PFSK-1 (cell line): ENCODE results near the gene ESPN.

Source experiments
- POLR2AphosphoS5 ChIP-seq: IDR thresholded peaks from 2 replicates; pipeline ENCODE4 v1.6.1; 2012; ENCODE audit warnings: low read depth, mild to moderate bottlenecking, control low read depth, low read length, moderate library complexity
- SIN3A ChIP-seq: IDR thresholded peaks from 2 replicates; pipeline ENCODE4 v1.6.1; 2012; ENCODE audit warnings: mild to moderate bottlenecking, low read length, moderate library complexity, borderline replicate concordance; ENCODE audit not compliant: insufficient read depth
- TAF1 ChIP-seq: IDR thresholded peaks from 2 replicates; pipeline ENCODE4 v1.6.1; 2012; ENCODE audit warnings: low read length, control low read depth, borderline replicate concordance; ENCODE audit not compliant: insufficient read depth

DNA sequence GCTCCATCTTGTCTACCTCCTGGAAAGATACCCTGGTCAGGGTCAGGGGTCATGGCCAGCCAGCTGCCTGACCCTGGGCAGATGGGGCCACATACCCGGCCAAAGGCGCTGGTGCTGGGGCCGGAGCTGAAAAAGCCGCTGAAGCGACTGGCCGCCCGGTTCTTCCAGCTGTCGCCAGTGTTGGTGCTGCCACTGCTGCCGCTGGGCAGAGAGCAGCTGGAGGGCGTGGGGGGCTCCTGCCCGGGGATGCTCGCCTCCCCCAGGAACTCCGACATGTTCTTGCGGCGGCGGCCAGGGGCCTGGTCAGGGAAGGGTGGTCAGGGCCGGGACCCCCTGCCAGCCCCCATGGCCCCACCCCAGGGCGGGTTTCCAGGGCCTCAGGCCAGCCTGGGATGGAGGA is 48.6 kb downstream of the ESPN start:
- TF ChIP-seq POLR2AphosphoS5 (no peak), SIN3A (no peak), TAF1 (no peak)
